HG02970 (cell line): ENCODE results near the gene APOL2.
A peak's percentile ranks its signal among the peaks of the same experiment; 100 is the strongest.
"Not testable (repeated sequence)": the region's sequence is repeated elsewhere in the genome, so short reads cannot be mapped to it uniquely, and the experiment has no call there.

Experiments
- ATAC-seq: cut with Tn5 transposase; IDR thresholded peaks from one replicate; pipeline ENCODE4 v1.9.1; 2021; ENCODE audit warnings: mild to moderate bottlenecking, moderate library complexity, moderate number of reproducible peaks; ENCODE audit not compliant: unreplicated experiment, low FRiP score

The APOL2 gene

GRCh38 chr22:36239401-36240171 lies at the start of gene APOL2:
APOL2 (minus strand) TSS chr22:36239527; CDS start chr22:36233162, 6,365 bp downstream.
- ATAC-seq, result peak; percentile 73

- ATAC-seq, result no peak
These were observed 49.5 kb upstream of the APOL2 start for GRCh38 chr22:36288571-36289405.

- no peak for ATAC-seq
These were observed 48.7 kb upstream of the APOL2 start for GRCh38 chr22:36287881-36288515.

- no peak for ATAC-seq
These were observed 47.0 kb upstream of the APOL2 start for GRCh38 chr22:36286096-36286957.

- ATAC-seq, result no peak
These were observed 46.2 kb upstream of the APOL2 start for GRCh38 chr22:36285545-36285944.

- ATAC-seq, result no peak
These were observed 45.7 kb upstream of the APOL2 start for GRCh38 chr22:36285017-36285416.

- no peak for ATAC-seq
These were observed 44.8 kb upstream of the APOL2 start for GRCh38 chr22:36284171-36284571.

GRCh38 chr22:36282328-36282831 lies 43.1 kb upstream of the APOL2 start:
- ATAC-seq, result no peak

- ATAC-seq, result no peak
These were observed 42.5 kb upstream of the APOL2 start for GRCh38 chr22:36281781-36282327.

GRCh38 chr22:36280379-36280778 lies 41.1 kb upstream of the APOL2 start:
- no peak for ATAC-seq

GRCh38 chr22:36279219-36279666 lies 39.9 kb upstream of the APOL2 start:
- ATAC-seq, result no peak

- ATAC-seq, result no peak
These were observed 38.4 kb upstream of the APOL2 start for GRCh38 chr22:36277482-36278291.

- no peak for ATAC-seq
These were observed 35.2 kb upstream of the APOL2 start for GRCh38 chr22:36274531-36274930.

GRCh38 chr22:36271951-36272350 lies 32.6 kb upstream of the APOL2 start:
- ATAC-seq, result not testable (repeated sequence)

- ATAC-seq, result not testable (repeated sequence)
These were observed 31.9 kb upstream of the APOL2 start for GRCh38 chr22:36271231-36271630.

- ATAC-seq, result no peak
These were observed 28.7 kb upstream of the APOL2 start for GRCh38 chr22:36267896-36268485.

- ATAC-seq, result no peak
These were observed 27.7 kb upstream of the APOL2 start for GRCh38 chr22:36267058-36267457.

- ATAC-seq, result not testable (repeated sequence)
These were observed 24.7 kb upstream of the APOL2 start for GRCh38 chr22:36263886-36264664.
